Neural cell (in vitro differentiated cells): Measurements from ENCODE around the gene P2RX3. TPM values are rescaled to one million over a fixed set of nuclear protein-coding genes. Genes with fewer than 3 reads are reported as not detected.
"Not testable (repeated sequence)": the region's sequence is repeated elsewhere in the genome, so short reads cannot be mapped to it uniquely, and the experiment has no call there.

ENCODE experiments used
- H2AFZ ChIP-seq: fragments of 200-600, 300-800 bp; sonication (generic), shearing (Covaris generic); 2 replicates; pipeline ENCODE4 v1.6.0; 2014; ENCODE audit warnings: low read depth, mild to moderate bottlenecking, antibody characterized with exemption, low read length, moderate library complexity
- H3F3A ChIP-seq: fragments of 200-600 bp; shearing (Covaris generic); 2 replicates; pipeline ENCODE4 v1.6.1; 2016; ENCODE audit warnings: mild to moderate bottlenecking, moderate library complexity, mixed read lengths, antibody characterized with exemption, low read length; ENCODE audit not compliant: insufficient read depth, poor library complexity, severe bottlenecking
- H3K27ac ChIP-seq: fragments of 200-600, 300-800 bp; sonication (generic), shearing (Covaris generic); 2 replicates; pipeline ENCODE4 v1.5.1; 2014; ENCODE audit warnings: mild to moderate bottlenecking, low read length, moderate library complexity
- H3K27me3 ChIP-seq: fragments of 300-800, 200-600 bp; sonication (generic), shearing (Covaris generic); 2 replicates; pipeline ENCODE4 v1.6.0; 2014; ENCODE audit warnings: mild to moderate bottlenecking, low read depth, low read length, moderate library complexity; ENCODE audit not compliant: insufficient read depth
- H3K36me3 ChIP-seq: fragments of 300-800, 200-600 bp; sonication (generic), shearing (Covaris generic); 2 replicates; pipeline ENCODE4 v1.5.1; 2014; ENCODE audit warnings: mild to moderate bottlenecking, antibody characterized with exemption, low read length, moderate library complexity; ENCODE audit not compliant: insufficient read depth
- H3K4me2 ChIP-seq: fragments of 300-800, 200-600 bp; sonication (generic), shearing (Covaris generic); 2 replicates; pipeline ENCODE4 v1.6.0; 2014; ENCODE audit warnings: mild to moderate bottlenecking, low read length
- H3K4me3 ChIP-seq: fragments of 300-800, 200-600 bp; sonication (generic), shearing (Covaris generic); 2 replicates; pipeline ENCODE4 v1.5.1; 2014; ENCODE audit warnings: mild to moderate bottlenecking, low read length, moderate library complexity
- H3K79me2 ChIP-seq: fragments of 200-600 bp; shearing (Covaris generic); replicated peaks from 2 replicates; pipeline ENCODE4 v1.6.0; 2014; ENCODE audit warnings: mild to moderate bottlenecking, low read length, moderate library complexity; ENCODE audit not compliant: insufficient read depth
- H3K9ac ChIP-seq: fragments of 300-800, 200-600 bp; sonication (generic), shearing (Covaris generic); 2 replicates; pipeline ENCODE4 v1.6.1; 2016; ENCODE audit warnings: mild to moderate bottlenecking, low read length, mixed read lengths
- H3K9me2 ChIP-seq: fragments of 200-600 bp; shearing (Covaris generic); 2 replicates; pipeline ENCODE4 v1.6.1; 2016; ENCODE audit warnings: mild to moderate bottlenecking, low read length, mixed read lengths; ENCODE audit not compliant: insufficient read depth
- H3K9me3 ChIP-seq: fragments of 200-600, 300-800 bp; sonication (generic), shearing (Covaris generic); 2 replicates; pipeline ENCODE4 v1.6.1; 2016; ENCODE audit warnings: mild to moderate bottlenecking, mixed run types, low read length, moderate library complexity, mixed read lengths
- H4K20me1 ChIP-seq: fragments of 200-600 bp; shearing (Covaris generic); 2 replicates; pipeline ENCODE4 v1.6.1; 2016; ENCODE audit warnings: mild to moderate bottlenecking, mixed run types; ENCODE audit not compliant: insufficient read depth
- CTCF ChIP-seq: fragments of 450-650 bp; IDR thresholded peaks from 2 replicates; pipeline ENCODE4 v1.5.1; 2014; ENCODE audit warnings: antibody characterized with exemption, mild to moderate bottlenecking, moderate library complexity; ENCODE audit not compliant: poor library complexity, severe bottlenecking
- EP300 ChIP-seq: fragments of 450-650 bp; conservative IDR thresholded peaks from 2 replicates; pipeline ENCODE4 v1.6.1; 2014; ENCODE audit warnings: antibody characterized with exemption, mild to moderate bottlenecking, moderate library complexity; ENCODE audit not compliant: poor library complexity, severe bottlenecking
- EZH2 ChIP-seq: fragments of 200-600, 300-800 bp; shearing (Covaris generic), sonication (generic); IDR thresholded peaks from 2 replicates; pipeline ENCODE4 v1.6.1; 2014; ENCODE audit warnings: antibody characterized with exemption, low read length, borderline replicate concordance, mild to moderate bottlenecking; ENCODE audit not compliant: insufficient read depth, poor library complexity, severe bottlenecking
- MXI1 ChIP-seq: fragments of 450-650 bp; conservative IDR thresholded peaks from 2 replicates; pipeline ENCODE4 v1.6.1; 2014; ENCODE audit warnings: antibody characterized with exemption, mild to moderate bottlenecking; ENCODE audit not compliant: poor library complexity, severe bottlenecking
- POLR2AphosphoS5 ChIP-seq: IDR thresholded peaks from 2 replicates; pipeline ENCODE4 v1.6.1; 2012
- RAD21 ChIP-seq: fragments of 450-650 bp; conservative IDR thresholded peaks from 2 replicates; pipeline ENCODE4 v1.6.1; 2014; ENCODE audit warnings: antibody characterized with exemption, mild to moderate bottlenecking, moderate library complexity
- REST ChIP-seq: IDR thresholded peaks from 2 replicates; pipeline ENCODE4 v1.6.1; 2012; ENCODE audit warnings: borderline replicate concordance
- SMC3 ChIP-seq: fragments of 450-650 bp; conservative IDR thresholded peaks from 2 replicates; pipeline ENCODE4 v1.6.1; 2014; ENCODE audit warnings: antibody characterized with exemption, mild to moderate bottlenecking, moderate library complexity; ENCODE audit not compliant: poor library complexity
- TAF1 ChIP-seq: IDR thresholded peaks from 2 replicates; pipeline ENCODE4 v1.6.1; 2012; ENCODE audit warnings: low read depth
- polyA plus RNA-seq: library from polyadenylated mRNA; depleted of rRNA; stranded (reverse); fragments of >200 nt; gene quantifications from 2 replicates; pipeline ENCODE4 v1.2.3, GENCODE V29; 2014

The P2RX3 gene
- polyA plus RNA-seq, 1 donor from 2014 or later, result not detected

- H3K27ac ChIP-seq, result no peak overlapping the region
- no peak overlapping the region for H3K9ac ChIP-seq
- no peaks in the 10 kb centered on the region for H3K9me3 ChIP-seq
- no peak overlapping the region for H2AFZ ChIP-seq
- no peaks in the 10 kb centered on the region for H4K20me1 ChIP-seq
- H3K9me2 ChIP-seq, result no peaks in the 10 kb centered on the region
- H3K4me2 ChIP-seq, result no peak overlapping the region
- H3K79me2 ChIP-seq, result no peaks in the 10 kb centered on the region
- no peaks in the 10 kb centered on the region for H3K36me3 ChIP-seq
- no peaks in the 10 kb centered on the region for H3F3A ChIP-seq
- H3K4me3 ChIP-seq, result no peak overlapping the region
- no peaks in the 10 kb centered on the region for H3K27me3 ChIP-seq
- TF ChIP-seq MXI1 (no peak), TAF1 (no peak), RAD21 (no peak), CTCF (no peak), REST (no peak), EZH2 (no peak), POLR2AphosphoS5 (no peak), EP300 (no peak), SMC3 (no peak)
Measured at GRCh38 chr11:57359896-57360690, 21.9 kb downstream of the P2RX3 start.

GRCh38 chr11:57360991-57361390 lies 22.8 kb downstream of the P2RX3 start:
- Histone ChIP-seq H3K27ac (no peak overlapping the region), H3F3A (no peaks in the 10 kb centered on the region), H4K20me1 (no peaks in the 10 kb centered on the region), H3K27me3 (no peaks in the 10 kb centered on the region), H2AFZ (no peak overlapping the region), H3K4me2 (no peak overlapping the region), H3K9me3 (no peaks in the 10 kb centered on the region), H3K4me3 (no peak overlapping the region), H3K36me3 (no peaks in the 10 kb centered on the region), H3K79me2 (no peaks in the 10 kb centered on the region), H3K9ac (no peak overlapping the region), H3K9me2 (no peaks in the 10 kb centered on the region)
- TF ChIP-seq SMC3 (no peak), RAD21 (no peak), MXI1 (no peak), REST (no peak), TAF1 (no peak), POLR2AphosphoS5 (no peak), CTCF (no peak), EZH2 (no peak)

- H3K36me3 ChIP-seq, H2AFZ ChIP-seq, H3K4me3 ChIP-seq, H3K79me2 ChIP-seq, H3K4me2 ChIP-seq, H3K9me2 ChIP-seq, H3K9me3 ChIP-seq, H3K9ac ChIP-seq, H3F3A ChIP-seq, H4K20me1 ChIP-seq, H3K27me3 ChIP-seq, H3K27ac ChIP-seq: not testable (repeated sequence)
Measured at GRCh38 chr11:57361420-57361819, 23.3 kb downstream of the P2RX3 start.
